Measurements from ENCODE around the gene SLC4A11.
"Not testable (repeated sequence)": the region's sequence is repeated elsewhere in the genome, so short reads cannot be mapped to it uniquely, and the experiment has no call there.

Gene SLC4A11

GRCh38 chr20:3224681-3225421 is 14.1 kb downstream of the SLC4A11 start:
- peaks cover 32% of the 10 kb centered on the region for H3K4me1 Mint-ChIP-seq

GRCh38 chr20:3223994-3224680 is 14.9 kb downstream of the SLC4A11 start:
- H3K9me3 Mint-ChIP-seq: no peaks in the 10 kb centered on the region
- H3K4me3 Mint-ChIP-seq: no peak overlapping the region
- no peaks in the 10 kb centered on the region for H3K27me3 Mint-ChIP-seq
- peaks cover 32% of the 10 kb centered on the region for H3K4me1 Mint-ChIP-seq
- no peak for ATAC-seq
- DNase-seq: no peak
- peak overlapping the region in 1 of 2 donors; percentile 48 for H3K27ac Mint-ChIP-seq

More at GRCh38 chr20:3224681-3225421, 14.1 kb downstream of the SLC4A11 start:
- H3K4me3 Mint-ChIP-seq: no peak overlapping the region
- peak overlapping the region in 1 of 2 donors; percentile 48 for H3K27ac Mint-ChIP-seq
- no peaks in the 10 kb centered on the region for H3K9me3 Mint-ChIP-seq
- H3K27me3 Mint-ChIP-seq: no peaks in the 10 kb centered on the region
- DNase-seq (no peak), ATAC-seq (no peak)

GRCh38 chr20:3223651-3223993 is 15.4 kb downstream of the SLC4A11 start:
- Mint-ChIP-seq H3K27me3 (no peaks in the 10 kb centered on the region), H3K4me3 (no peak overlapping the region), H3K27ac (peak overlapping the region in 1 of 2 donors; percentile 27), H3K9me3 (no peaks in the 10 kb centered on the region), H3K4me1 (peaks cover 34% of the 10 kb centered on the region)
- no peak for DNase-seq
- no peak for ATAC-seq

GRCh38 chr20:3222635-3223600 is 16.1 kb downstream of the SLC4A11 start:
- Mint-ChIP-seq H3K4me3 (peak overlapping the region in 1 of 2 donors; percentile 33), H3K27ac (peak overlapping the region; percentile 83 to 86)
- peak; percentile 73 for ATAC-seq

GRCh38 chr20:3221398-3222226 is 17.4 kb downstream of the SLC4A11 start:
- H3K27ac Mint-ChIP-seq: no peak overlapping the region
- H3K4me1 Mint-ChIP-seq: peaks cover 39% of the 10 kb centered on the region
- no peaks in the 10 kb centered on the region for H3K9me3 Mint-ChIP-seq
- DNase-seq (no peak), ATAC-seq (no peak)
- no peak overlapping the region for H3K4me3 Mint-ChIP-seq
- H3K27me3 Mint-ChIP-seq: no peaks in the 10 kb centered on the region

More at GRCh38 chr20:3222635-3223600, 16.1 kb downstream of the SLC4A11 start:
- Mint-ChIP-seq H3K9me3 (no peaks in the 10 kb centered on the region), H3K4me1 (peaks cover 39% of the 10 kb centered on the region), H3K27me3 (no peaks in the 10 kb centered on the region)
- peak; percentile 21 to 32 for DNase-seq

GRCh38 chr20:3218307-3218988 is 20.5 kb downstream of the SLC4A11 start:
- Mint-ChIP-seq H3K27ac (no peak overlapping the region), H3K9me3 (no peaks in the 10 kb centered on the region), H3K4me1 (peaks cover 33% of the 10 kb centered on the region), H3K27me3 (no peaks in the 10 kb centered on the region), H3K4me3 (no peak overlapping the region)
- peak; percentile 89 for ATAC-seq
- peak; percentile 79 to 83 for DNase-seq

- peaks cover 20% of the 10 kb centered on the region for H3K4me1 Mint-ChIP-seq
- ATAC-seq, H3K9me3 Mint-ChIP-seq, H3K4me3 Mint-ChIP-seq, DNase-seq, H3K27ac Mint-ChIP-seq, H3K27me3 Mint-ChIP-seq: not testable (repeated sequence)
Observed at GRCh38 chr20:3215359-3215917, 23.6 kb downstream of the SLC4A11 start.

- H3K27ac Mint-ChIP-seq: no peak overlapping the region
- no peaks in the 10 kb centered on the region for H3K9me3 Mint-ChIP-seq
- ATAC-seq (no peak), DNase-seq (no peak)
- H3K27me3 Mint-ChIP-seq: no peaks in the 10 kb centered on the region
- H3K4me1 Mint-ChIP-seq: peaks cover 22% of the 10 kb centered on the region
- H3K4me3 Mint-ChIP-seq: no peak overlapping the region
Observed at GRCh38 chr20:3213226-3213625, 25.8 kb downstream of the SLC4A11 start.

GRCh38 chr20:3210346-3210745 is 28.6 kb downstream of the SLC4A11 start:
- no peak for ATAC-seq
- peaks cover 29% of the 10 kb centered on the region for H3K4me1 Mint-ChIP-seq
- no peaks in the 10 kb centered on the region for H3K9me3 Mint-ChIP-seq
- H3K27ac Mint-ChIP-seq: peak overlapping the region; percentile 97 to 100
- peak overlapping the region; percentile 93 to 97 for H3K4me3 Mint-ChIP-seq
- no peak for DNase-seq
- H3K27me3 Mint-ChIP-seq: no peaks in the 10 kb centered on the region

GRCh38 chr20:3209946-3210317 is 29.1 kb downstream of the SLC4A11 start:
- H3K4me1 Mint-ChIP-seq: peaks cover 32% of the 10 kb centered on the region
- no peaks in the 10 kb centered on the region for H3K27me3 Mint-ChIP-seq
- ATAC-seq: peak; percentile 49
- H3K4me3 Mint-ChIP-seq: peak overlapping the region; percentile 93 to 97
- no peaks in the 10 kb centered on the region for H3K9me3 Mint-ChIP-seq
- H3K27ac Mint-ChIP-seq: peak overlapping the region; percentile 97 to 100
- DNase-seq: no peak

GRCh38 chr20:3209257-3209945 is 29.6 kb downstream of the SLC4A11 start, which contains the start of gene ITPA:
Gene ITPA, plus strand, starts transcription at chr20:3209498. Its CDS starts 54 bp downstream, at chr20:3209552.
- H3K9me3 Mint-ChIP-seq: no peaks in the 10 kb centered on the region

GRCh38 chr20:3208786-3209256 is 30.2 kb downstream of the SLC4A11 start:
- Mint-ChIP-seq H3K9me3 (no peaks in the 10 kb centered on the region), H3K27me3 (no peaks in the 10 kb centered on the region), H3K4me3 (peak overlapping the region; percentile 93 to 97), H3K27ac (peak overlapping the region; percentile 97 to 100), H3K4me1 (peaks cover 38% of the 10 kb centered on the region)
- DNase-seq: no peak
- ATAC-seq: peak; percentile 16

More at GRCh38 chr20:3209257-3209945, 29.6 kb downstream of the SLC4A11 start, which contains the start of gene ITPA:
- Mint-ChIP-seq H3K4me3 (peak within 1 kb of the TSS; percentile 93 to 97), H3K27me3 (no peaks in the 10 kb centered on the region), H3K27ac (peak within 1 kb of the TSS; percentile 97 to 100), H3K4me1 (peaks cover 37% of the 10 kb centered on the region)
- DNase-seq (peak; percentile 48 to 64), ATAC-seq (peak; percentile 68)

- H3K27ac Mint-ChIP-seq: peak within 1 kb of the TSS; percentile 99
- peaks cover 45% of the 10 kb centered on the region for H3K4me1 Mint-ChIP-seq
- H3K4me3 Mint-ChIP-seq: peak within 1 kb of the TSS; percentile 99 to 100
- no peaks in the 10 kb centered on the region for H3K27me3 Mint-ChIP-seq
- ATAC-seq (peak; percentile 86), DNase-seq (peak; percentile 90 to 93)
- no peaks in the 10 kb centered on the region for H3K9me3 Mint-ChIP-seq
Observed at GRCh38 chr20:3204124-3204794, 34.7 kb downstream of the SLC4A11 start, which contains the start of gene DDRGK1. Gene DDRGK1, minus strand, starts transcription at chr20:3204682. Its CDS starts 55 bp downstream, at chr20:3204627.

Data from stimulated activated naive CD8-positive, alpha-beta T cell treated with anti-CD3 and anti-CD28 coated beads, Interleukin-15, amount 100 ng/mL, for 72 hours (primary cell).